Raji (cell line): ENCODE data around the gene IL1RL1.

Experiments used
- POLR2A ChIP-seq: IDR thresholded peaks from 2 replicates; pipeline ENCODE4 v1.6.1; 2011; ENCODE audit warnings: low read depth, low read length, control low read depth; ENCODE audit not compliant: insufficient read depth

IL1RL1 gene

DNA sequence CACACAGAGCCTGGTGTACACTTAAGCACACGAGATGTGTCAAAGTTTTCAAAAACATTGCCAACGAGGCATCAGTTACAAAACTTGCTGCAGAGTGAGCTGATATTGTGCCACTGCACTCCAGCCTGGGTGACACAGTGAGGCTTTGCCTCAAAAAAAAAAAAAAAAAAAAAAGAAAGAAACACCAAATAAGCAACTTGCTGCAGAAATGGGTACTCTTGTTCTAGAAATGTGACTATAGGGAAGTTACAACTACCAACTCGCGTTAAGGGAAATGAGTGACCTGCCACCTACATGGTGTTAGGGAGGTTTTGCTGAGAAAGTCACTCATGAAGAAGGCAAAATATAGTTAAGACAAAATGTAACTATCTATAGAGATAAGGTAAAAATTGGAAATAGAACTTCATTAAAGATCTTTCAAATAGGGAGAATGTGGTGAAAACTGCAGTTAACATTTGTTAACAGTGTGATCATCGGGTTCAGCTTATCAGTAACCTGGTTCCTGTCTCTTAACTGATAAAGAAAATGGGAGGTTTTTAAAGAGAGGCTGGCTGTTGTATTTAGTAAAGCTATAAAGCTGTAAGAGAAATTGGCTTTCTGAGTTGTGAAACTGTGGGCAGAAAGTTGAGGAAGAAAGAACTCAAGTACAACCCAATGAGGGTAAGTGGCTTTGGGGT lies at the start of gene IL1RL1:
Gene IL1RL1, plus strand, starts transcription at position 600 of the 677 bp plus-strand sequence. CDS start 26,702 bp downstream, outside the sequence.
- no peak for TF ChIP-seq POLR2A

DNA sequence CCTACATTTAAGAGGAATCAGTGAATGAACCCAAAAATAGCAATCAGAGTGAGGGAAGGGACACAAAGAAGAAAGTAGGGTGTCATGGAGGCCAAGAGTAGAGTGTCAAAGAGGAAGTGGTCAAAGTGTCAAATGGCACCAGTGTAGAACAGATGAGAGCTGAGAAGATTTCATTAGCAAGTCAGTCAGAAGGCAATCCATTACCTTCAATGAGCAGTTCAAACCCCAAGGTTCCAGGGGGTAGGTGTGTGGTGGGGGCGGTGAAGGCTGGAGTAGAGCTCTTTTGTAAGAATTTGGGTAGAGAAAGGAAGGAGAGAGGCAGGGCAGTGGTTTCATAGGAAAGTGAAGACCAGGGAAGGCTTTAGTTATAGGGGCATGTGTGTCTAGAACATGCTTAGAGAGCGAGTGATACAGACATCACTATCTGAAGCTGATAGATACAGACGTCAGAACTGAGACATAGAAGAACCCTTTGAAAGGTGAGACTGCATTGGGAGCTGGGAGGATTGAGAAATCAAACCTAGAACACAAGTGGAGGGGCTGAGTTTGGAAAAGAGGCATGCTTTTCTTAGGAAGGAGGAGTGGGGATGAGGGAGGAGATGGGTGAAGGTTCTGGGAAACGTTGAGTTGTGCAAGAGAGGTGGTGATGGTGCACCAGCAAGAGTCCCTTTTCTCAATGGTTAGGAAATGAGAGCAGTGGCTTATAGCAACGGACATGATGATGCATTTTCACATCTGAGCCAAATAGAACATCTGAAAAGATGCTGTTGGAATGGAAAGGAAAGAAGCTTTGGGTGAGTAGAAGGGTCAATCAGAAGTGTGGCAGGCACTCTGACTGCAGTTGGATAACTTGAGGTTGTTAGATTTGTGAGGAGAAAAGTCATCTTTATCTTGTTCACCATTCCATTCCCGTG lies 48.9 kb upstream of the IL1RL1 start:
- no peak for TF ChIP-seq POLR2A

- TF ChIP-seq POLR2A: no peak
Measured at GRCh38 chr2:102264952-102265351, 46.4 kb upstream of the IL1RL1 start.

GRCh38 chr2:102266204-102266603 lies 45.2 kb upstream of the IL1RL1 start:
- no peak for TF ChIP-seq POLR2A

GRCh38 chr2:102267774-102268173 lies 43.6 kb upstream of the IL1RL1 start:
- no peak for TF ChIP-seq POLR2A

DNA sequence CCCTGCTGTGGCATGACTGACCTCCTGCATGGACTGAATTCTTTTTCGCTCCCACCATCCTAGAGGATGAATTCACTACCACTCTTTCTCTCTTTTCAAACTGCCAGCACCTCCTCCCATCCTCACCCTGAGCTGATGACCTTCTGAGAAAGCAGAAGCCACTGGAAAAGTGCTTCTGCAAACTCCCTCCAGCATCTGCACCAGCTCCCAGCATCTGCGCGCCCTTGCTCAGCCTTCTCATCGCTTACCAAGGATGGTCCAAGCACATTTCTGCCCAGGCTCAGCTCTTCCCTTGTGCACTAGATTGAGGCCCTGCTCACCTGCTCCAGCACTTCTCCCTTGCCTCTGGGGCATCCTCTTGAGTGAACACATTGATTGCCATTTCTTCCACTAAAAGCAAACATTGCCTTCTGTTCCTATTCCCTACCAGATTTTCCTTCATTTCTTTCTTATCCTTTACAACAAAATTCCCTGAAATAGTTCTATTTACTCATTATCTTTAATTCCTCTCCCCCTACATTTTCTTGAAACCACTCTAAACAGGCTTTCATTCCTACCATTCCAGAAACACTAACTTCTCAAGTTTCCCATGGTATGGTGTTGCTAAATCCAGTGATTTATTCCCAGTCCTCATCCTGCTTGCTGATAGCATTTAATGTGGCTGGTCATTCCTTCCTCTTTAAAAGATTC lies 42.7 kb upstream of the IL1RL1 start:
- no peak for TF ChIP-seq POLR2A

GRCh38 chr2:102269200-102269524 lies 42.2 kb upstream of the IL1RL1 start:
- no peak for TF ChIP-seq POLR2A

DNA sequence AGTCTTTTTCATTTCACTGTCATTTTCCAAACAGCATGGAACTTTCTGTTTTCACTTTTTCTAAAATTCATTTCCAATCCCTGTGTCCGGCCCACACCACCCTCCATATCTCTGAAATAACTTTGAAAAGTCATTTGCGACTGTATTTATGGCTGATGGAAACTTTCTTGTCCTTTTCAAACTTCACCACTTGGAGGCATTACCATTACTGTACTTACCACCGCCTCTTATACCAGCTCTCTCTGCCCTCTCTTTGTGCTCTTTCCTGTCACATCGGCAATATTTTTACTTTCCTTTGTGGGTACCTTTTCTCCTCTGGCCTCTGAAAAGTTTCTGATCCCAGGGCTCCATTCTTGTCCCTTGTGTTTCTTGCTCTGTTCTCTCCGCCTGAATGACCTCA lies 39.5 kb upstream of the IL1RL1 start:
- no peak for TF ChIP-seq POLR2A

DNA sequence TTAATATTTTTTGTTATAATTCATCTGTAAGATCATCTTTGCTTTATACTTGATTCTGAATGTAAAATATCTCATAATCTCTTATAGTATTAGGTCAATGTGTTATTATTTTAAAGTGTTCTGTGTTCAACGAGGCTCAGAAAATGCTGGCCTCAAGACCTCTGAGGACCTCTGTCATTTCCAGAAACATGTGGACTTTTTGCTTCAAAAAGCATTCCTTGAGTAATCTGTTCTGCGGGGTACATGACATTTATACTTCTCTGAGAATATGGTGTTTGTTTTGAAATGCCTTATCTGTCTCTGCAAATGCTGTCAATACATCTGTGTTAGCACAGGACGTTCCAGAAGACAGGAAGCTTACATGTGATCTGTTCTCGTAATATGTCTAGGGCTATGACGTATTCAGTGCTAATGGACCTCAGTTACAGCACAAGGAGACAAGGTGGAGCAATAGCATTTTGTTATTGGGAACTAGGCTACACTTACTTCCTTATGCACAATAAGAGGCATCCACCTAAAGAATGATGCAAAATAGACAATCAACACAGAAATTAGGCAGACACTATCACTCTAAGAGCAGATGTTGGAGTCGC lies 37.6 kb upstream of the IL1RL1 start:
- TF ChIP-seq POLR2A: no peak

DNA sequence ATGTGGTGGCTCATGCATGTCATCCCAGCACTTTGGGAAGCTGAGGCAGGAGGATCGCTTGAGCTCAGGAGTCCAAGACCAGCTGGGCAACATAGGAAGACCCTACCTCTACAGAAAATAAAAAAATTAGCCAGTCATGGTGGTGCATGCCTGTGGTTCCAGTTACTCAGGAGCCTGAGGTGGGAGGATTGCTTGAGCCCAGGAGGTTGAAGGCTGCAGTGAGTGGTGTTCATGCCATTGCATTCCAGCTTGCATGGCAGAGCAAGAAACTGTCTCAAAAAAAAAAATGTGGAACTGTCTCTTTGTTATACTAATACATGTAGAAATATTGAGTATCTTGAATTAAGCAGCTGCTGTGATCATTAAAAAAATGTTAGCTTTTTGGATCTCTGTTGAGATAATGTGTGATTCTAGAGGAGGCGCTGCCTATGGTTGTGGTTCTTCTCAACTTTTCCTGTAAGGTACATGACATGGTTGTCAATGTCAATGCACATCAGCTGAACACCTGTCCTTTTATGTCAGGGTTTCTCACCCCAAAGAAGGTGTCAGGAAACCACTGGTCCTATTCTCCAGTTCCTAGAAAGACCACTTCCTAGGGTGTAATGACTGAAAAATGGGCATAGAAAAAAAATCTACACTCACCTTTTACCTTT lies 34.7 kb upstream of the IL1RL1 start:
- no peak for TF ChIP-seq POLR2A

GRCh38 chr2:102277202-102277700 lies 34.1 kb upstream of the IL1RL1 start:
- no peak for TF ChIP-seq POLR2A

- TF ChIP-seq POLR2A: no peak
Measured at GRCh38 chr2:102278720-102279390, 32.5 kb upstream of the IL1RL1 start.

- no peak for TF ChIP-seq POLR2A
Measured at GRCh38 chr2:102279391-102279735, 32.0 kb upstream of the IL1RL1 start.

DNA sequence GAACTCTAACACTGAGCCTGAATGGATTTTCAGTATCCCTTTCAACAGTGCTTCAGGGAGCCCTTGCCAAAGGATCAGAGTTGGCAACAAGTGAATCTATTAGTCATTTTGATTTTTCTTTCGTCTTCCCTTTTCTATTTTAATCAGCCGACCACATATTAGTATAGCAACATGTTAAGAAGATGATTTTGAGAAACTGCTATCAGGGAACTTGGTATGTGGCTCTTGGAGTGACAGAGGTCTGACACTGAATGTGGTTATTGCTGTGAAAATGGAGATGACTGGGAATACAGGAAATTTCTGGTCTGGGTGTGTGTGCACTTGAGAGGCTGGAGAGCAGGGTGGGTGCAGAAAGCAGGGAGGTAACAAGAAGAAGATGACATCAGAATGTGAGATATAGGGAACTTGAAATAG lies 28.7 kb upstream of the IL1RL1 start:
- TF ChIP-seq POLR2A: no peak
